B cell (primary cell): ENCODE measurements around the gene QRICH2. TPM values are rescaled to one million over a fixed set of nuclear protein-coding genes. Genes with fewer than 3 reads are reported as not detected.

Experiments
- ATAC-seq: fragments of 200-7000 bp; cut with Tn5 transposase; one replicate; pipeline ENCODE4 v1.10.0; 2021; ENCODE audit warnings: low read depth, mild to moderate bottlenecking, moderate number of reproducible peaks, moderate library complexity
- CTCF ChIA-PET: fragments of 350-600 bp; sonication (Branson Sonifier 250); formaldehyde crosslinking; loops from one replicate; lab custom pipeline; 2021; ENCODE audit warnings: antibody characterized with exemption, inconsistent platforms; lab: Charles Lee
- POLR2A ChIA-PET: fragments of 350-600 bp; sonication (Branson Sonifier 250); formaldehyde crosslinking; loops from one replicate; lab custom pipeline; 2021; ENCODE audit warnings: antibody characterized with exemption; lab: Charles Lee
- DNase-seq: peaks from one replicate; pipeline ENCODE4 v3.0.0; 2013
- H2AFZ ChIP-seq: 2 replicates; pipeline ENCODE4 v1.6.1; 2012; ENCODE audit warnings: mild to moderate bottlenecking, low read depth, low read length; ENCODE audit not compliant: insufficient read depth, poor library complexity, severe bottlenecking
- H3K27ac ChIP-seq, 2 donors: 1 replicate in 1 of 2; 2 replicates in 1 of 2; pipeline ENCODE4 v1.5.1; 2012 to 2013; ENCODE audit warnings: low read length in 2 of 2, mild to moderate bottlenecking in 2 of 2, moderate library complexity in 1 of 2
- H3K27me3 ChIP-seq, 4 experiments: fragments of 200-600 bp in 1 of 4; sonication (generic) in 1 of 4; replicated peaks in 1 of 4; 1 replicate in 2 of 4; 2 replicates in 2 of 4; pipeline versions ENCODE4 v1.6.1 to v1.7.0; 2013 to 2016; ENCODE audit warnings: low read length in 3 of 4, mild to moderate bottlenecking in 2 of 4, mixed read lengths in 1 of 4, moderate library complexity in 1 of 4; ENCODE audit not compliant: insufficient read depth in 4 of 4, control insufficient read depth in 3 of 4; ENCODE audit errors: control extremely low read depth in 1 of 4
- H3K36me3 ChIP-seq, 2 experiments: replicated peaks in 1 of 2; 1 replicate in 1 of 2; 2 replicates in 1 of 2; pipeline versions ENCODE4 v1.6.1 to v1.7.1; 2013; ENCODE audit warnings: low read length in 1 of 2; ENCODE audit not compliant: insufficient read depth in 2 of 2, control insufficient read depth in 1 of 2; ENCODE audit errors: control extremely low read depth in 1 of 2, extremely low read depth in 1 of 2
- H3K4me1 ChIP-seq, 2 donors: fragments of 200-600 bp in 1 of 2; sonication (generic) in 1 of 2; 1 replicate in 1 of 2; 2 replicates in 1 of 2; pipeline versions ENCODE4 v1.5.1 to v1.6.1; 2013 to 2017; ENCODE audit warnings: low read length in 2 of 2; ENCODE audit not compliant: control insufficient read depth in 2 of 2, insufficient read depth in 2 of 2
- H3K4me2 ChIP-seq: replicated peaks from 2 replicates; pipeline ENCODE3; 2012; ENCODE audit warnings: mild to moderate bottlenecking, low read depth, low read length; ENCODE audit not compliant: poor library complexity, severe bottlenecking
- H3K4me3 ChIP-seq, 5 experiments: fragments of 200-600 bp in 1 of 5; sonication (generic) in 1 of 5; 1 replicate in 3 of 5; 2 replicates in 2 of 5; pipeline versions ENCODE4 v1.5.1 to v1.7.0; 2011 to 2016; ENCODE audit warnings: low read length in 4 of 5, mild to moderate bottlenecking in 4 of 5, low read depth in 2 of 5, control low read depth in 1 of 5, moderate library complexity in 1 of 5; ENCODE audit not compliant: insufficient read depth in 1 of 5; ENCODE audit errors: control extremely low read depth in 1 of 5, extremely low read depth in 1 of 5
- H3K79me2 ChIP-seq: fragments of 200-600 bp; sonication (generic); one replicate; pipeline ENCODE4 v1.6.0; 2016; ENCODE audit warnings: low read length; ENCODE audit not compliant: control insufficient read depth, insufficient read depth
- H3K9ac ChIP-seq: fragments of 200-600 bp; sonication (generic); 2 replicates; pipeline ENCODE4 v1.6.1; 2017; ENCODE audit warnings: mild to moderate bottlenecking, low read length, moderate library complexity
- H3K9me3 ChIP-seq, 3 donors: one replicate each; pipeline versions ENCODE4 v1.6.1 to v1.7.1; 2013; ENCODE audit warnings: low read length in 2 of 3; ENCODE audit not compliant: control insufficient read depth in 2 of 3, insufficient read depth in 1 of 3; ENCODE audit errors: control extremely low read depth in 1 of 3
- H4K20me1 ChIP-seq: 2 replicates; pipeline ENCODE4 v1.6.0; 2012; ENCODE audit warnings: mild to moderate bottlenecking, low read length; ENCODE audit not compliant: insufficient read depth, control insufficient read depth, poor library complexity, severe bottlenecking
- H3K27ac Mint-ChIP-seq: one replicate; pipeline ENCODE4 v1.8.0; 2021; ENCODE audit warnings: mixed read lengths
- H3K27me3 Mint-ChIP-seq: one replicate; pipeline ENCODE4 v1.8.0; 2021; ENCODE audit warnings: mixed read lengths
- H3K4me1 Mint-ChIP-seq: one replicate; pipeline ENCODE4 v1.8.0; 2021; ENCODE audit warnings: mixed read lengths
- H3K4me3 Mint-ChIP-seq: one replicate; pipeline ENCODE4 v1.8.0; 2021; ENCODE audit warnings: mixed read lengths
- H3K9me3 Mint-ChIP-seq: one replicate; pipeline ENCODE4 v1.8.0; 2022; ENCODE audit warnings: mixed read lengths; ENCODE audit not compliant: insufficient read depth
- CTCF ChIP-seq: fragments of 200-600 bp; IDR thresholded peaks from one replicate; pipeline ENCODE4 v1.8.0; 2022; ENCODE audit warnings: antibody characterized with exemption, mild to moderate bottlenecking
- EZH2 ChIP-seq: IDR thresholded peaks from 2 replicates; pipeline ENCODE4 v1.6.1; 2012; ENCODE audit warnings: borderline replicate concordance, low read depth, mild to moderate bottlenecking, moderate library complexity, low read length; ENCODE audit not compliant: insufficient read depth, poor library complexity, severe bottlenecking
- WGBS: methylation state at CpG from one replicate; pipeline ENCODE4 v1.1.5; 2013; ENCODE audit warnings: missing lambda C conversion rate; ENCODE audit not compliant: insufficient coverage; 5-methylcytosine and 5-hydroxymethylcytosine counted together
- intact Hi-C: fragments of 100-400 bp; cut with micrococcal nuclease; formaldehyde crosslinking; loops from one replicate; pipeline ENCODE4 v1.10.0; 2022
- polyA plus RNA-seq: library from polyadenylated mRNA; depleted of rRNA; stranded (reverse); fragments of >200 nt; gene quantifications from 2 replicates; pipeline ENCODE4 v1.2.3, GENCODE V29; 2012
- total RNA-seq, 2 donors: library from RNA; stranded (reverse); fragments of 120-200 nt in 1 of 2; gene quantifications; 1 replicate in 1 of 2; 2 replicates in 1 of 2; pipeline versions ENCODE4 v1.2.3 to v1.2.4, GENCODE V29; 2013 to 2022

QRICH2 gene
- total and polyA plus RNA-seq, 2 donors (not counting 1 experiment from before 2014, with no cell fraction given), result 4.4 to 4.5 TPM

- CTCF ChIA-PET, result interaction anchor here (0.8 to 1.9 kb wide), 6 partner anchors 12 to 249 kb away, joined by 3 to 10 read pairs (median 3); no protein-coding TSS in a partner anchor
- Histone ChIP-seq H3K9ac (peak overlapping the region; percentile 42), H3K4me2 (peak overlapping the region; percentile 69), H3K4me3 (peak overlapping the region in 1 of 5 experiments; percentile 34), H3K79me2 (peaks cover 4% of the 10 kb centered on the region), H3K27ac (peak overlapping the region; percentile 2 to 45), H2AFZ (peak overlapping the region; percentile 53), H3K27me3 (no peaks in the 10 kb centered on the region), H3K36me3 (no peaks in the 10 kb centered on the region), H3K4me1 (peaks cover 26 to 27% of the 10 kb centered on the region in 2 donors), H4K20me1 (no peaks in the 10 kb centered on the region), H3K9me3 (peaks cover 0 to under 1% (median 0%) of the 10 kb centered on the region in 3 donors)
- Mint-ChIP-seq H3K27me3 (no peaks in the 10 kb centered on the region), H3K4me1 (peaks cover 32% of the 10 kb centered on the region), H3K4me3 (peak overlapping the region; percentile 81), H3K27ac (peak overlapping the region; percentile 89), H3K9me3 (no peaks in the 10 kb centered on the region)
- DNase-seq (no peak), ATAC-seq (no peak)
- no peak for TF ChIP-seq CTCF
- no peak for TF ChIP-seq EZH2
- POLR2A ChIA-PET, result interaction anchor here (0.6 to 0.8 kb wide), 2 partner anchors 13 to 16 kb away, joined by 3 read pairs; no protein-coding TSS in a partner anchor
- intact Hi-C loops, result loop anchor here (1.0 kb wide), 1 partner anchor 9 kb away; no protein-coding TSS in a partner anchor
- 91% methylated on average over 7 of the region's 8 CpGs for WGBS
Measured at GRCh38 chr17:76251478-76252039, 56.5 kb downstream of the QRICH2 start.

DNA sequence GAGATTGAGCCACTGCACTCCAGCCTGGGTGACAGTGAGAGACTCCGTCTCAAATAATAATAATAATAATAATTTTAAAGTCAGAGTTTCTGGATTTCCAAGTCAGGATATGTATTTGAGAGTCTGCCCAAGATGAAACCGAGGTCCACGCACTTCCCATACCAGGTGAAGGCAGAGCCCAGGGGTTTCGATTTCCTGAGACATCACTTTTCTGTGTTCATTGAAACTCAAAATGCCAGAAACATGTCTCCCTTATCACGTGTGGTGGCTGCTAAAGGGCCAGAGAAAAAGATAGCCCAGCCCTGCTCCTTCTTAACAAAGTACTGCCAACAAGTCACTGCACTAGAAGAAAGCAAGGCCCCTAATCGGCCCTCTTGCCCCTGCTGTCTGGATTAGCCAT lies 57.9 kb downstream of the QRICH2 start:
- TF ChIP-seq CTCF, result no peak
- no peak for TF ChIP-seq EZH2
- Histone ChIP-seq H2AFZ (no peak overlapping the region), H4K20me1 (no peaks in the 10 kb centered on the region), H3K79me2 (peaks cover 4% of the 10 kb centered on the region), H3K9me3 (no peaks in the 10 kb centered on the region), H3K4me2 (no peak overlapping the region), H3K36me3 (no peaks in the 10 kb centered on the region), H3K27ac (no peak overlapping the region), H3K4me1 (peaks cover 32% of the 10 kb centered on the region in 2 donors), H3K27me3 (no peaks in the 10 kb centered on the region), H3K4me3 (no peak overlapping the region), H3K9ac (no peak overlapping the region)
- Mint-ChIP-seq H3K4me1 (peaks cover 35% of the 10 kb centered on the region), H3K9me3 (no peaks in the 10 kb centered on the region), H3K27ac (no peak overlapping the region), H3K27me3 (peaks cover under 1% of the 10 kb centered on the region), H3K4me3 (no peak overlapping the region)
- ChIA-PET POLR2A (no interaction called here), CTCF (interaction anchor here (0.9 to 1.0 kb wide), 2 partner anchors 13 to 14 kb away, joined by 4 to 5 read pairs; no protein-coding TSS in a partner anchor)
- DNase-seq (no peak), ATAC-seq (no peak)
- intact Hi-C loops, result no loop called here
- 90% methylated on average over 5 of the region's 6 CpGs for WGBS
